ENCODE measurements around the gene AFAP1.

GRCh38 chr4:7872264-7872771 is 67.3 kb downstream of the AFAP1 start:
- TF ChIP-seq SUZ12 (IDR thresholded peaks at IDR 0.05) (no peak), SP1 (IDR thresholded peaks at IDR 0.05) (no peak), TARDBP (IDR thresholded peaks at IDR 0.05) (no peak), BHLHE40 (IDR thresholded peaks at IDR 0.05; ENCODE audit: borderline replicate concordance) (no peak), FOXA1 (IDR thresholded peaks at IDR 0.05) (no peak), L3MBTL2 (conservative IDR thresholded peaks at IDR 0.05) (no peak), ZNF384 (IDR thresholded peaks at IDR 0.05) (no peak), NFRKB (IDR thresholded peaks at IDR 0.05) (no peak)
